OCI-LY1 (cell line): ENCODE measurements around the gene GANC.
"Not testable (repeated sequence)": the region's sequence is repeated elsewhere in the genome, so short reads cannot be mapped to it uniquely, and the experiment has no call there.

Experiments
- H2AFZ ChIP-seq: fragments of 200-600 bp; sonication (generic), shearing (Covaris generic); 2 replicates; pipeline ENCODE4 v1.6.0; 2014; ENCODE audit warnings: antibody characterized with exemption, mild to moderate bottlenecking, low read length
- H3F3A ChIP-seq: fragments of 200-600 bp; sonication (generic), shearing (Covaris generic); 2 replicates; pipeline ENCODE4 v1.6.0; 2014; ENCODE audit warnings: mild to moderate bottlenecking, antibody characterized with exemption, low read length, moderate library complexity; ENCODE audit not compliant: insufficient read depth
- H3K27ac ChIP-seq: fragments of 200-600 bp; sonication (generic); 2 replicates; pipeline ENCODE4 v1.5.1; 2014; ENCODE audit warnings: low read length, mixed run types, mild to moderate bottlenecking, low read depth; ENCODE audit not compliant: poor library complexity, severe bottlenecking
- H3K27me3 ChIP-seq: fragments of 200-600 bp; sonication (generic); 2 replicates; pipeline ENCODE4 v1.6.0; 2014; ENCODE audit warnings: antibody characterized with exemption, mild to moderate bottlenecking, low read length, moderate library complexity; ENCODE audit not compliant: insufficient read depth
- H3K36me3 ChIP-seq: fragments of 200-600 bp; sonication (generic); 2 replicates; pipeline ENCODE4 v1.6.1; 2014; ENCODE audit warnings: mild to moderate bottlenecking, antibody characterized with exemption, low read length, moderate library complexity, mixed read lengths; ENCODE audit not compliant: insufficient read depth
- H3K4me1 ChIP-seq: fragments of 200-600 bp; sonication (generic); 2 replicates; pipeline ENCODE4 v1.5.1; 2014; ENCODE audit warnings: mild to moderate bottlenecking, low read length, moderate library complexity; ENCODE audit not compliant: insufficient read depth, severe bottlenecking
- H3K4me2 ChIP-seq: fragments of 200-600 bp; sonication (generic), shearing (Covaris generic); 2 replicates; pipeline ENCODE4 v1.6.1; 2014; ENCODE audit warnings: low read length
- H3K4me3 ChIP-seq: fragments of 200-600 bp; sonication (generic); 2 replicates; pipeline ENCODE4 v1.5.1; 2014; ENCODE audit warnings: low read length, low read depth, mild to moderate bottlenecking, mixed read lengths; ENCODE audit not compliant: poor library complexity, severe bottlenecking
- H3K79me2 ChIP-seq: fragments of 200-600 bp; shearing (Covaris generic); 2 replicates; pipeline ENCODE4 v1.6.1; 2016; ENCODE audit warnings: mixed run types, low read length, mixed read lengths; ENCODE audit not compliant: insufficient read depth
- H3K9ac ChIP-seq: fragments of 200-600 bp; sonication (generic), shearing (Covaris generic); 2 replicates; pipeline ENCODE4 v1.6.1; 2014; ENCODE audit warnings: mild to moderate bottlenecking, low read length, mixed read lengths
- H3K9me2 ChIP-seq: fragments of 200-600 bp; sonication (generic), shearing (Covaris generic); 2 replicates; pipeline ENCODE4 v1.6.1; 2014; ENCODE audit warnings: low read depth, mild to moderate bottlenecking, low read length, mixed read lengths
- H3K9me3 ChIP-seq: fragments of 200-600 bp; shearing (Covaris generic); 2 replicates; pipeline ENCODE4 v1.6.1; 2014; ENCODE audit warnings: low read length, mixed read lengths
- H4K20me1 ChIP-seq: fragments of 200-600 bp; sonication (generic), shearing (Covaris generic); 2 replicates; pipeline ENCODE4 v1.6.0; 2016; ENCODE audit warnings: mild to moderate bottlenecking, low read length; ENCODE audit not compliant: insufficient read depth
- EZH2 ChIP-seq: fragments of 200-600 bp; sonication (generic), shearing (Covaris generic); IDR thresholded peaks from 2 replicates; pipeline ENCODE4 v1.8.0; 2017; ENCODE audit warnings: borderline replicate concordance, mixed run types, mild to moderate bottlenecking, antibody characterized with exemption, low read length, moderate library complexity, mixed read lengths
- TF ChIP-seq, protein P1 (sequence below): fragments of 200-600 bp; sonication (generic), shearing (Covaris generic); IDR thresholded peaks from 2 replicates; pipeline ENCODE4 v1.5.1; 2017; ENCODE audit warnings: mild to moderate bottlenecking, antibody characterized with exemption, low read length, moderate library complexity, mixed read lengths

The GANC gene

DNA sequence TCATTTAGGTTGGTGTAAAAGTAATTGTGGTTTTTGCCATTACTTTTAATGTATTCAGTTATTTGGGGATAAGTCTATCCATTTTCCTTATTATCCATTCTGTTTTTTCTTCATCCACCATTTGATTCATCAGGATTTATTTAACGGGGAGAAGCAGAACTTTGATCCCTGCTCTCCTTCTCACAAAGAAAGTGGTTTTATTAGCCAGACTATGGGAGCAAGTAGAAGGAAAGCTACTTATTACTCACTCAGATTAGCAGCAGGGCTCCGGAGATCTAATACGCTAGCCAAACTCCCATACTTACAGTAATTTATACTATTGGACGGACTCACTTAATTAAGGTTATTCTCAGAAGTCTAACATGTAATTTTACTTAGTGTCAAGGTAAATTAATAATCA is 14.9 kb downstream of the GANC start:
- H3K27ac ChIP-seq: no peak overlapping the region
- H2AFZ ChIP-seq: no peak overlapping the region
- H3F3A ChIP-seq: no peaks in the 10 kb centered on the region
- H3K9me2 ChIP-seq: no peaks in the 10 kb centered on the region
- H3K4me2 ChIP-seq: no peak overlapping the region
- no peaks in the 10 kb centered on the region for H3K36me3 ChIP-seq
- TF ChIP-seq EZH2: no peak
- TF ChIP-seq, protein P1, sequence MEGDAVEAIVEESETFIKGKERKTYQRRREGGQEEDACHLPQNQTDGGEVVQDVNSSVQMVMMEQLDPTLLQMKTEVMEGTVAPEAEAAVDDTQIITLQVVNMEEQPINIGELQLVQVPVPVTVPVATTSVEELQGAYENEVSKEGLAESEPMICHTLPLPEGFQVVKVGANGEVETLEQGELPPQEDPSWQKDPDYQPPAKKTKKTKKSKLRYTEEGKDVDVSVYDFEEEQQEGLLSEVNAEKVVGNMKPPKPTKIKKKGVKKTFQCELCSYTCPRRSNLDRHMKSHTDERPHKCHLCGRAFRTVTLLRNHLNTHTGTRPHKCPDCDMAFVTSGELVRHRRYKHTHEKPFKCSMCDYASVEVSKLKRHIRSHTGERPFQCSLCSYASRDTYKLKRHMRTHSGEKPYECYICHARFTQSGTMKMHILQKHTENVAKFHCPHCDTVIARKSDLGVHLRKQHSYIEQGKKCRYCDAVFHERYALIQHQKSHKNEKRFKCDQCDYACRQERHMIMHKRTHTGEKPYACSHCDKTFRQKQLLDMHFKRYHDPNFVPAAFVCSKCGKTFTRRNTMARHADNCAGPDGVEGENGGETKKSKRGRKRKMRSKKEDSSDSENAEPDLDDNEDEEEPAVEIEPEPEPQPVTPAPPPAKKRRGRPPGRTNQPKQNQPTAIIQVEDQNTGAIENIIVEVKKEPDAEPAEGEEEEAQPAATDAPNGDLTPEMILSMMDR: no peak
- H3K27me3 ChIP-seq: no peaks in the 10 kb centered on the region
- H3K79me2 ChIP-seq: no peaks in the 10 kb centered on the region
- H3K4me1 ChIP-seq: no peaks in the 10 kb centered on the region
- H3K9me3 ChIP-seq: no peaks in the 10 kb centered on the region
- H3K9ac ChIP-seq: no peak overlapping the region
- H4K20me1 ChIP-seq: no peaks in the 10 kb centered on the region
- H3K4me3 ChIP-seq: no peak overlapping the region

DNA sequence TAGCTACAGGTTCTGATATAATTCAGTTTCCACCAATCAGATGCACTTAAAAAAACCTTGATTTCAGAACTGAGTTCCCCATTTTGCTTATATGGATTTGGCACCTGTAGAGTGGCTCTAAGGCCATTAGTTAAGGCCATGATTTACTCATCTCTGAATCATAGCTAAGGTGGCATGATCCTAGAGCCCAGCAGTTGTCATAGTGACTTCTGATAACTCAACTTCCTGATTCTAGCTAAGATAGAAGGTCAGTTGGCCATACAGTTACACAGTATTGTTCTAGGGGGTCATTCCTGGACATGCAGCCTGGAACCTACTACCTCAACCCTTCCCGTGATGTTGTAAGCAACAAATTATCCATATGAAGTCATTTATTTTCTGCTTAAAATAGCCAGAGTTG is 16.2 kb downstream of the GANC start:
- no peak overlapping the region for H3K9ac ChIP-seq
- no peaks in the 10 kb centered on the region for H3K36me3 ChIP-seq
- no peak for TF ChIP-seq EZH2
- TF ChIP-seq, protein P1: no peak

GRCh38 chr15:42301004-42301403 is 28.0 kb downstream of the GANC start:
- not testable (repeated sequence) for H3K9me3 ChIP-seq, H3K9ac ChIP-seq, H3K4me3 ChIP-seq, H3K27ac ChIP-seq, H2AFZ ChIP-seq, H3K79me2 ChIP-seq, H3K4me1 ChIP-seq, H3F3A ChIP-seq, H3K36me3 ChIP-seq, H4K20me1 ChIP-seq, H3K4me2 ChIP-seq, H3K27me3 ChIP-seq, H3K9me2 ChIP-seq

More for the DNA sequence above, 16.2 kb downstream of the GANC start:
- Histone ChIP-seq H3K9me3 (no peaks in the 10 kb centered on the region), H3K4me3 (no peak overlapping the region), H3F3A (no peaks in the 10 kb centered on the region), H3K9me2 (no peaks in the 10 kb centered on the region), H4K20me1 (no peaks in the 10 kb centered on the region), H3K4me1 (no peaks in the 10 kb centered on the region), H3K27me3 (no peaks in the 10 kb centered on the region), H2AFZ (no peak overlapping the region), H3K79me2 (no peaks in the 10 kb centered on the region), H3K27ac (no peak overlapping the region), H3K4me2 (no peak overlapping the region)

- no peak for TF ChIP-seq EZH2
- TF ChIP-seq, protein P1: no peak
- H3K27ac ChIP-seq: no peak overlapping the region
Observed at GRCh38 chr15:42306681-42307080, 33.7 kb downstream of the GANC start.

More at GRCh38 chr15:42306681-42307080, 33.7 kb downstream of the GANC start:
- Histone ChIP-seq H3K9me3 (no peaks in the 10 kb centered on the region), H3K79me2 (no peaks in the 10 kb centered on the region), H3K9ac (no peak overlapping the region), H3F3A (no peaks in the 10 kb centered on the region), H4K20me1 (no peaks in the 10 kb centered on the region), H3K4me1 (no peaks in the 10 kb centered on the region), H3K4me2 (no peak overlapping the region), H3K9me2 (no peaks in the 10 kb centered on the region), H3K4me3 (no peak overlapping the region), H2AFZ (no peak overlapping the region), H3K36me3 (no peaks in the 10 kb centered on the region), H3K27me3 (no peaks in the 10 kb centered on the region)
